SK-N-SH treated with all-trans-retinoic acid at 6 μM for 48 hours (cell line): Measurements from ENCODE around the gene VN1R5.

Source experiments
- ATAC-seq: fragments of 200-7000 bp; cut with Tn5 transposase; 3 replicates; pipeline ENCODE4 v1.9.1; 2020; ENCODE audit warnings: mild to moderate bottlenecking, moderate library complexity
- ESRRG ChIP-seq: fragments of 250-450 bp; sonication (Bioruptor Pico); IDR thresholded peaks from 2 replicates; pipeline ENCODE4 v1.6.1; 2021; ENCODE audit warnings: mild to moderate bottlenecking
- GLIS3 ChIP-seq: fragments of 250-450 bp; sonication (Bioruptor Pico); IDR thresholded peaks from 2 replicates; pipeline ENCODE4 v1.5.0; 2020; ENCODE audit warnings: mild to moderate bottlenecking, moderate library complexity
- ISL1 ChIP-seq: fragments of 250-450 bp; sonication (Bioruptor Pico); IDR thresholded peaks from 2 replicates; pipeline ENCODE4 v2.1.2; 2022; ENCODE audit warnings: mild to moderate bottlenecking, moderate library complexity
- OSR1 ChIP-seq: fragments of 250-450 bp; sonication (Bioruptor Pico); IDR thresholded peaks from 2 replicates; pipeline ENCODE4 v1.8.0; 2022; ENCODE audit warnings: moderate library complexity, mild to moderate bottlenecking, inconsistent platforms
- RARB ChIP-seq: fragments of 250-450 bp; sonication (Bioruptor Pico); IDR thresholded peaks from 2 replicates; pipeline ENCODE4 v1.8.0; 2021; ENCODE audit warnings: mild to moderate bottlenecking, moderate library complexity
- TCF4 ChIP-seq: fragments of 250-450 bp; sonication (Bioruptor Pico); IDR thresholded peaks from 2 replicates; pipeline ENCODE4 v1.8.0; 2021; ENCODE audit warnings: mild to moderate bottlenecking, moderate library complexity, borderline replicate concordance
- TOX ChIP-seq: fragments of 250-450 bp; sonication (Bioruptor Pico); IDR thresholded peaks from 2 replicates; pipeline ENCODE4 v1.8.0; 2021; ENCODE audit warnings: mild to moderate bottlenecking, moderate library complexity, borderline replicate concordance
- ZFP3 ChIP-seq: fragments of 250-450 bp; sonication (Bioruptor Pico); IDR thresholded peaks from 2 replicates; pipeline ENCODE4 v1.5.0; 2020; ENCODE audit warnings: mild to moderate bottlenecking, moderate library complexity
- ZFP30 ChIP-seq: fragments of 450-650 bp; formaldehyde crosslinking; IDR thresholded peaks from 2 replicates; pipeline ENCODE4 v1.5.0; 2022; ENCODE audit warnings: mild to moderate bottlenecking, moderate library complexity
- ZNF565 ChIP-seq: fragments of 450-650 bp; formaldehyde crosslinking; conservative IDR thresholded peaks from 2 replicates; pipeline ENCODE4 v1.5.0; 2020; ENCODE audit warnings: low read depth, mild to moderate bottlenecking, moderate library complexity
- ZNF70 ChIP-seq: fragments of 450-650 bp; formaldehyde crosslinking; IDR thresholded peaks from 2 replicates; pipeline ENCODE4 v1.5.0; 2020; ENCODE audit warnings: mild to moderate bottlenecking, moderate library complexity
- ZNF8 ChIP-seq: fragments of 450-650 bp; formaldehyde crosslinking; IDR thresholded peaks from 2 replicates; pipeline ENCODE4 v1.5.0; 2020; ENCODE audit warnings: mild to moderate bottlenecking, moderate library complexity
- TF ChIP-seq, protein P1 (sequence below): fragments of 250-450 bp; sonication (Bioruptor Pico); IDR thresholded peaks from 2 replicates; pipeline ENCODE4 v1.5.0; 2020; ENCODE audit warnings: mild to moderate bottlenecking, moderate library complexity
- TF ChIP-seq, protein P2 (sequence below): fragments of 250-450 bp; sonication (Bioruptor Pico); IDR thresholded peaks from 2 replicates; pipeline ENCODE4 v1.8.0; 2021; ENCODE audit warnings: low read depth, mild to moderate bottlenecking, moderate library complexity, borderline replicate concordance
- TF ChIP-seq, protein P3 (sequence below): fragments of 250-450 bp; sonication (Bioruptor Pico); IDR thresholded peaks from 2 replicates; pipeline ENCODE4 v1.5.1; 2021; ENCODE audit warnings: mild to moderate bottlenecking, moderate library complexity
- TF ChIP-seq, protein P4 (sequence below): fragments of 250-450 bp; sonication (Bioruptor Pico); IDR thresholded peaks from 2 replicates; pipeline ENCODE4 v1.8.0; 2020; ENCODE audit warnings: mild to moderate bottlenecking, moderate library complexity, borderline replicate concordance

VN1R5 gene

DNA sequence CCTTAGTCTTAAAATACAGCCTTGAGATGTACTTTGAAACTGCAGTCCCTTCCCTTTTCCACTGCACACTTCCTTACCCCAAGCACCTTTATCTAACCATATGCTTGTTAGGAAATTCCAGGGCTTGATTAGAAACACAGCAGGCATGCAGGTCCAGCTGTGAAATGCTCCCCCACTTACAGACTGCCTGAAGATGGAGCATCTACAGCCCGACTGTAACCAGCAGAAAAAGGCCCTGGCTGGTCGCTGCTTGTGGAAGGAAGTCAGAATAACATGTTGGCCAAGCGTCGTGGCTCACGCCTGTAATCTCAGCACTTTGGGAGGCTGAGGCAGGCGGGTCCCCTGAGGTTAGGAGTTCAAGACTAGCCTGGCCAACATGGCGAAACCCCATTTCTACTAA, 37.2 kb downstream of the VN1R5 start:
- no peak for ATAC-seq

DNA sequence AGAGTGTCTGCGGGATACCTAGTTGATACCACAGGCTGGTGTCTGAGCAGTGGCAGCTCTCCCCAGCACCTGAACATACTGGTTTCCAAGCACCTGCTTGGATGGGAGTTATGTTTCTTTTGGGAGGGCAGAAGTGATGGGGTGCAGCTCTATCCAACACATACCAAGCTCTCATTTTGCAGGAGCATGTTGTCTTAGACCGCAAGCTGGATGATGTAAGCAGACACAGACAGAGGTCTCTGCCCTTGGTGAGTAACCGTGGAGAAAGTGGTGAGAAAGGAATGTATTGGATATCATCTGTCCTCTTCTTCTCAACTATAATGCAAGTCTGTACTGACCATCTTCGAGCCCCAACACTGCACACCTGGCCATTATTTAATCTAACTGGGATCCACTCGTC, 38.4 kb downstream of the VN1R5 start:
- no peak; the same call in 2 of the 3 replicates for ATAC-seq
- TF ChIP-seq ZNF565 (CRISPR knock-in tag) (no peak), TOX (CRISPR knock-in tag) (no peak), ZNF70 (CRISPR knock-in tag) (no peak), ISL1 (CRISPR knock-in tag) (no peak), RARB (CRISPR knock-in tag) (no peak), ZFP30 (CRISPR knock-in tag) (no peak), ZFP3 (CRISPR knock-in tag) (no peak), GLIS3 (no peak), ZNF8 (CRISPR knock-in tag) (no peak), TCF4 (no peak)
- TF ChIP-seq, protein P1, sequence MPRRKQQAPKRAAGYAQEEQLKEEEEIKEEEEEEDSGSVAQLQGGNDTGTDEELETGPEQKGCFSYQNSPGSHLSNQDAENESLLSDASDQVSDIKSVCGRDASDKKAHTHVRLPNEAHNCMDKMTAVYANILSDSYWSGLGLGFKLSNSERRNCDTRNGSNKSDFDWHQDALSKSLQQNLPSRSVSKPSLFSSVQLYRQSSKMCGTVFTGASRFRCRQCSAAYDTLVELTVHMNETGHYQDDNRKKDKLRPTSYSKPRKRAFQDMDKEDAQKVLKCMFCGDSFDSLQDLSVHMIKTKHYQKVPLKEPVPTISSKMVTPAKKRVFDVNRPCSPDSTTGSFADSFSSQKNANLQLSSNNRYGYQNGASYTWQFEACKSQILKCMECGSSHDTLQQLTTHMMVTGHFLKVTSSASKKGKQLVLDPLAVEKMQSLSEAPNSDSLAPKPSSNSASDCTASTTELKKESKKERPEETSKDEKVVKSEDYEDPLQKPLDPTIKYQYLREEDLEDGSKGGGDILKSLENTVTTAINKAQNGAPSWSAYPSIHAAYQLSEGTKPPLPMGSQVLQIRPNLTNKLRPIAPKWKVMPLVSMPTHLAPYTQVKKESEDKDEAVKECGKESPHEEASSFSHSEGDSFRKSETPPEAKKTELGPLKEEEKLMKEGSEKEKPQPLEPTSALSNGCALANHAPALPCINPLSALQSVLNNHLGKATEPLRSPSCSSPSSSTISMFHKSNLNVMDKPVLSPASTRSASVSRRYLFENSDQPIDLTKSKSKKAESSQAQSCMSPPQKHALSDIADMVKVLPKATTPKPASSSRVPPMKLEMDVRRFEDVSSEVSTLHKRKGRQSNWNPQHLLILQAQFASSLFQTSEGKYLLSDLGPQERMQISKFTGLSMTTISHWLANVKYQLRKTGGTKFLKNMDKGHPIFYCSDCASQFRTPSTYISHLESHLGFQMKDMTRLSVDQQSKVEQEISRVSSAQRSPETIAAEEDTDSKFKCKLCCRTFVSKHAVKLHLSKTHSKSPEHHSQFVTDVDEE (CRISPR knock-in tag), result no peak
- TF ChIP-seq, protein P2, sequence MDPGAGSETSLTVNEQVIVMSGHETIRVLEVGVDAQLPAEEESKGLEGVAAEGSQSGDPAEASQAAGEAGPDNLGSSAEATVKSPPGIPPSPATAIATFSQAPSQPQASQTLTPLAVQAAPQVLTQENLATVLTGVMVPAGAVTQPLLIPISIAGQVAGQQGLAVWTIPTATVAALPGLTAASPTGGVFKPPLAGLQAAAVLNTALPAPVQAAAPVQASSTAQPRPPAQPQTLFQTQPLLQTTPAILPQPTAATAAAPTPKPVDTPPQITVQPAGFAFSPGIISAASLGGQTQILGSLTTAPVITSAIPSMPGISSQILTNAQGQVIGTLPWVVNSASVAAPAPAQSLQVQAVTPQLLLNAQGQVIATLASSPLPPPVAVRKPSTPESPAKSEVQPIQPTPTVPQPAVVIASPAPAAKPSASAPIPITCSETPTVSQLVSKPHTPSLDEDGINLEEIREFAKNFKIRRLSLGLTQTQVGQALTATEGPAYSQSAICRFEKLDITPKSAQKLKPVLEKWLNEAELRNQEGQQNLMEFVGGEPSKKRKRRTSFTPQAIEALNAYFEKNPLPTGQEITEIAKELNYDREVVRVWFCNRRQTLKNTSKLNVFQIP, result no peak
- TF ChIP-seq, protein P3, sequence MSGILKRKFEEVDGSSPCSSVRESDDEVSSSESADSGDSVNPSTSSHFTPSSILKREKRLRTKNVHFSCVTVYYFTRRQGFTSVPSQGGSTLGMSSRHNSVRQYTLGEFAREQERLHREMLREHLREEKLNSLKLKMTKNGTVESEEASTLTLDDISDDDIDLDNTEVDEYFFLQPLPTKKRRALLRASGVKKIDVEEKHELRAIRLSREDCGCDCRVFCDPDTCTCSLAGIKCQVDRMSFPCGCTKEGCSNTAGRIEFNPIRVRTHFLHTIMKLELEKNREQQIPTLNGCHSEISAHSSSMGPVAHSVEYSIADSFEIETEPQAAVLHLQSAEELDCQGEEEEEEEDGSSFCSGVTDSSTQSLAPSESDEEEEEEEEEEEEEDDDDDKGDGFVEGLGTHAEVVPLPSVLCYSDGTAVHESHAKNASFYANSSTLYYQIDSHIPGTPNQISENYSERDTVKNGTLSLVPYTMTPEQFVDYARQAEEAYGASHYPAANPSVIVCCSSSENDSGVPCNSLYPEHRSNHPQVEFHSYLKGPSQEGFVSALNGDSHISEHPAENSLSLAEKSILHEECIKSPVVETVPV (CRISPR knock-in tag), result no peak
- TF ChIP-seq, protein P4, sequence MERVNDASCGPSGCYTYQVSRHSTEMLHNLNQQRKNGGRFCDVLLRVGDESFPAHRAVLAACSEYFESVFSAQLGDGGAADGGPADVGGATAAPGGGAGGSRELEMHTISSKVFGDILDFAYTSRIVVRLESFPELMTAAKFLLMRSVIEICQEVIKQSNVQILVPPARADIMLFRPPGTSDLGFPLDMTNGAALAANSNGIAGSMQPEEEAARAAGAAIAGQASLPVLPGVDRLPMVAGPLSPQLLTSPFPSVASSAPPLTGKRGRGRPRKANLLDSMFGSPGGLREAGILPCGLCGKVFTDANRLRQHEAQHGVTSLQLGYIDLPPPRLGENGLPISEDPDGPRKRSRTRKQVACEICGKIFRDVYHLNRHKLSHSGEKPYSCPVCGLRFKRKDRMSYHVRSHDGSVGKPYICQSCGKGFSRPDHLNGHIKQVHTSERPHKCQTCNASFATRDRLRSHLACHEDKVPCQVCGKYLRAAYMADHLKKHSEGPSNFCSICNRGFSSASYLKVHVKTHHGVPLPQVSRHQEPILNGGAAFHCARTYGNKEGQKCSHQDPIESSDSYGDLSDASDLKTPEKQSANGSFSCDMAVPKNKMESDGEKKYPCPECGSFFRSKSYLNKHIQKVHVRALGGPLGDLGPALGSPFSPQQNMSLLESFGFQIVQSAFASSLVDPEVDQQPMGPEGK (CRISPR knock-in tag), result no peak

More for the DNA sequence above, 37.2 kb downstream of the VN1R5 start:
- TF ChIP-seq, protein P3 (CRISPR knock-in tag), result no peak
- TF ChIP-seq, protein P4 (CRISPR knock-in tag), result no peak
- no peak for TF ChIP-seq GLIS3

DNA sequence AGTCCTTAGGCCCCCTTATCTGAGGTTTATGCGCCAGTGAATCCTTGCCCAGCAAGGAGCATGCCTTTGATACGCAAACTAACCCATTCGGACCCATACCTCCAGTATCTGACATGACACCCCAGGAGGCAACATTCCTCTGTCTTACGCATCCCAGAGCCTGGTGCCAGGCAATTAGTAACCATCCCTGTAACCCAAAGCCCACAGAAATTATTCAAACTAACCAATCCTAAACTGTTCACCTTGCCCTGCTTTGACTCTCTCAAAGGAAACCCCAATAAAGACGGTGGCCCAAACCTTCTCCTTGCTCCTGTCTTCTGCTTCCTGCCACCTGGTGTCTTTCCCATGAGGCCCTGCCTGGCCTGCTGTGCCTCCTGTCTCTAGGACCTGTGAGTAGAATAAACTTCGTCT, 39.4 kb downstream of the VN1R5 start:
- no peak for ATAC-seq
- TF ChIP-seq, protein P3 (CRISPR knock-in tag), result no peak
- TF ChIP-seq RARB (CRISPR knock-in tag), result no peak
- TF ChIP-seq, protein P4 (CRISPR knock-in tag), result no peak
- TF ChIP-seq ESRRG (CRISPR knock-in tag), result no peak
- TF ChIP-seq OSR1 (CRISPR knock-in tag), result no peak
- TF ChIP-seq, protein P2, result no peak
- TF ChIP-seq, protein P1 (CRISPR knock-in tag), result no peak
- TF ChIP-seq TCF4, result no peak
- no peak for TF ChIP-seq GLIS3
